ENCODE data around the gene RPL11.
"Not testable (repeated sequence)": the region's sequence is repeated elsewhere in the genome, so short reads cannot be mapped to it uniquely, and the experiment has no call there.

RPL11 gene

DNA sequence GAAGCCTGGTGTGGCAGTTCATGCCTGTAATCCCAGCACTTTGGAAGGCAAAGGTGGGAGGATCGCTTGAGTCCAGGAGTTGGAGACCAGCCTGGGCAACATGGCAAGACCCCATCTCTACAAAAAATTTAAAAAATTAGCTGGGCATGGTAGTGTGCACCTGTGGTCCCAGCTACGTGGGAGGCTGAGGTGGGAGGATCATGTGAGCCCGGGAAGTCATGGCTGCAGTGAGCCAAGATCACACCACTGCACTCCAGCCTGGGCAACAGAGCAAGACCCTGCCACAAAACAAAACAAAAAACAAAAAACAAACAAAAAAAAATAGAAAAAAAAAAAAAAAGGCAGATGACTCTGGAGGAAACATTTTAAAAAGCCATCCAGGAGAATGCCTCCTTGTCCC lies 3.9 kb upstream of the RPL11 start:
- DNase-seq: not testable (repeated sequence)

GRCh38 chr1:23688281-23688680 lies 3.3 kb upstream of the RPL11 start:
- not testable (repeated sequence) for DNase-seq

DNA sequence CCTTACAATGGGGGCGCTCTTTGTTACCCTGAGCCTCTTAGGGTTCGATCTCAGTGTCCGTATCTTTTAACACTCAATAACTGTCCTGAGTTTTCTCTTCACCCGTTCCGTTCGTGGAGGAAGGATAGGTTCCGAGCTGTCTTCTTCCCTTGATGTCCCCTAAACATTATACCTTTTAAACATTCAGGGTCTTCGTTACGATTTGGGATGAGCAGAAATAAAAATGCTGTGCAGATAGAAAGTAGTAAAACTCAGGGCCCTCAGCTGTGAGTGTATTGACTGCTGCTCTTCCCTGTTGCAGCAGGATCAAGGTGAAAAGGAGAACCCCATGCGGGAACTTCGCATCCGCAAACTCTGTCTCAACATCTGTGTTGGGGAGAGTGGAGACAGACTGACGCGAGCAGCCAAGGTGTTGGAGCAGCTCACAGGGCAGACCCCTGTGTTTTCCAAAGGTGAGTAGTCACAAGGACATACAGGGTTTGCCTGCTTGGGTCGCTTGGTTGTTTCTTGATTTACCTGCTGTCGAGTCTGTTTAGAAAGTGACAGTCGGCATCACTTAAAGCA lies 784 bp downstream of the RPL11 start:
- no peak for DNase-seq

- no peak for DNase-seq
These were observed 2.0 kb downstream of the RPL11 start for GRCh38 chr1:23693599-23693998.

GRCh38 chr1:23694371-23694770 lies 2.8 kb downstream of the RPL11 start:
- DNase-seq: no peak

DNA sequence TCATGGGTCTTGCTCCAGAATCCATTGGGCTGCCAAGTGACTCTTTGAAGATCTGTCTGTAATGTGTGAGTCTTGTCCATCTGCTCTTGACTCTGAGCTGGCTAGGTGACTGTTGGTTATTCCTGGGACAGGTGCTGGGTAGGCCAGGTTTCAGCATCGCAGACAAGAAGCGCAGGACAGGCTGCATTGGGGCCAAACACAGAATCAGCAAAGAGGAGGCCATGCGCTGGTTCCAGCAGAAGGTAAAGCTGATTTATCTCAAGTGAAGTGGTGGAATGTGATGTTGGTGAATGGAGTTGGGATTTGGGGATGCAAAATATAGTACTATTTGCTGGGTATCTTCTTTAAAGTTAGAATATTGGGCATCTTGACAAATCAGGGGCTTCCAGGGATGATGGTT lies 4.1 kb downstream of the RPL11 start:
- no peak for DNase-seq

GRCh38 chr1:23696335-23696989 lies 4.9 kb downstream of the RPL11 start:
- no peak for DNase-seq

DNA sequence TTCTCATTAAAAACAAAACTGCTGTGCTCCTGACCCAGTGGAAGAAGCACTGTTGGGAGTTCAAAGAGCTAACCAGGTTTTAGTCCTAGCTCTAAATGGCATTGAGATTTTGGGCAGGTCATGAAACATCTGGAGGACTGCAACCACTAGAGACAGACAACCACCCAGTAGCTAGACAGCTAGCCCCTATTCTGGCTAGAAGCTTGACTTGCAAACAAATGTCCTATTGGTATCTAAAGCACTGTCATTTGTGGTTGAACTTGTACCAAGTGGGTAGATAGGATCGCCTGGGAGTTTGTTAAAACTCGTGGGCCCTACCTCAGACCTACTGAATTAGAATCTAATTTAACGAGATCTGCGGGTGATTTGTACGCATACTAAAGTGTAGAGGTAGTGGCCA lies 6.9 kb downstream of the RPL11 start:
- no peak for DNase-seq

DNA sequence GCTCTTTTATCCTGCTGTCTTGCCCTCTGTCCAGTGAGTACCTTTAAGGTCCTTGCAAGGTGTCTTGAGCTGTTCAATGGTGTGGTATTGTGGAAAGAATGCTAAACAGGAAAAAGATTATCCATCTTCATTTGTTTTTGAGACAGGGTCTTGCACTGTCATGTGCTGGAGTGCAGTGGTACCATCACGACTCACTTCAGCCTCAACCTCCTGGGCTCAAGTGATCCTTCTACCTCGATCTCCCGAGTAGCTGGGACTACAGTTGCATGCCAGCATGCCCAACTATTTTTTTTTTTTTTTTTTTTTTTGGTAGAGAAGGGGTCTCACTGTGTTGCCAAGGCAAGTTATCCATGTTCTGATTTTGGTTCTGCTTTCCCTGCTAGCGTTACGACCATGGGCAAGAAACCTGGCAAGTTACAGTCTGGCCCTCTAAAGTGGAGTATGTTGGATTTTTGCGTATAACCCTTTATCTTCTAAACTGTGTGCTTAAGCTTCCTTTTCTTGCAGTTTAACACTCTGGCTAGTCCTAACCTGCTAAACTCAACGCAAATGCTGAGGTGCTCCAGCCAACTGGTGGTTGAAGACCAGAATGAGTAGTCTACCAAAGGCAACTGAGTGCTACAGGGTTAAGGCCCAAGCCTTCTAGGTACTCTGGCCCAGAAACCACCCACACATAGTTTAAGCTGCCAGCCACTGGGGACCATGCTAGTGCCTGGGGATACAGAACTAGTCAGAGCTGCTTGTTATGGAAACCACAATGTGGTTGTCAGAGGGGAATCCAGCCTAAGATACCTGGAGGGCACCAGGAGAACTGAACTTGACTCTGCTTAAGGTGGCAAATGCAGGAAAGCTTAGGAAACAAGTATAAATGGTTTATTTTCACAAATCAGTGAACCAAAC lies 7.9 kb downstream of the RPL11 start:
- no peak for DNase-seq

- no peak for DNase-seq
These were observed 9.7 kb downstream of the RPL11 start for GRCh38 chr1:23701310-23701709.

GRCh38 chr1:23701996-23702395 lies 10.4 kb downstream of the RPL11 start:
- no peak for DNase-seq

DNA sequence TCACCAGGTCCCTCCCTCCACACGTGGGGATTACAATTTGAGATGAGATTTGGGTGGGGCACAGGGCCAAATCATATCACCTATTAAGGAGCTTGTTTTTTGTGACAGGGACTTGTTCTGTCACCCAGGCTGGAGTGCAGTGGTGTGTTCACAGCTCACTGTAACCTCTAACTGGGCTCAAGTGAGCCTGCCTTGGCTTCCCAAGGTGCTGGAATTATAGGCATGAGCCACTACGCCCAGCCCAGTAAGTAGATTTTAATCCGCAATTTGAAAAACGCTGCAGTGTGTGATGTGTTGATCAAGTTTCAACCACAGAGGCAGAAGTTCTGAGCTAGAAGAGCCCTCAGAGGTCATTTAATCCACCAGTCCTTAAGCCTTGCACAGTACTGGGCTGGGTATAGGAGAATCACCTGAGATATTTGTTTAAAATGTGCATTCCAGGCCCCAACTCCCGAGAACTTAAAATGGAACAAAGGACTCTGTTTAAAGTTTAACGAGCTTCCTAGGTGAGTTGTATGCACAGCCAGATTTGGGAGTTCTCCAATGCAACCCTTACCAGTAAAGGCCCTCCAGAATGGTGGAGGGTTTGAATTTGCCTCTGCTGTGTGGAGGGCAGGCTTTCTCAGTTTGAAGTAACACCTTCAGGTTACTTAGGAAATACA lies 13.4 kb downstream of the RPL11 start:
- peak; percentile 70 for DNase-seq

GRCh38 chr1:23709229-23709628 lies 17.6 kb downstream of the RPL11 start:
- DNase-seq: no peak

- DNase-seq: peak; percentile 92
These were observed 26.9 kb downstream of the RPL11 start for GRCh38 chr1:23718482-23718881.

GRCh38 chr1:23719162-23719820 lies 27.7 kb downstream of the RPL11 start:
- peak; percentile 28 for DNase-seq

GRCh38 chr1:23720256-23720995 lies 28.8 kb downstream of the RPL11 start:
- DNase-seq: no peak

- no peak for DNase-seq
These were observed 31.0 kb downstream of the RPL11 start for GRCh38 chr1:23722652-23723051.

GRCh38 chr1:23726686-23727085 lies 35.1 kb downstream of the RPL11 start:
- DNase-seq: no peak

- DNase-seq: no peak
These were observed 35.8 kb downstream of the RPL11 start for GRCh38 chr1:23727362-23727811.

- DNase-seq: no peak
These were observed 41.0 kb downstream of the RPL11 start for GRCh38 chr1:23732363-23733224.

GRCh38 chr1:23733281-23733680 lies 41.7 kb downstream of the RPL11 start:
- DNase-seq: not testable (repeated sequence)

Measured in NCI-H82 (cell line).